BLaER1 treated with 17β-estradiol and CSF1 and Interleukin-3, amounts not matched to agents 10 nM and 100 nM (cell line): ENCODE data around the gene ZNF746.

Experiments
- H3K27ac ChIP-seq, 11 experiments: shearing (Covaris generic); formaldehyde crosslinking; 2 replicates each; pipeline ENCODE4 v1.8.1; 2022
- H3K27me3 ChIP-seq, 11 experiments: shearing (Covaris generic); formaldehyde crosslinking; 2 replicates each; pipeline ENCODE4 v1.8.1; 2022
- H3K36me3 ChIP-seq, 11 experiments: shearing (Covaris generic); formaldehyde crosslinking; 2 replicates each; pipeline ENCODE4 v1.8.1; 2022
- H3K4me1 ChIP-seq, 10 experiments: shearing (Covaris generic); formaldehyde crosslinking; 2 replicates each; pipeline ENCODE4 v1.8.1; 2022
- H3K4me2 ChIP-seq, 11 experiments: shearing (Covaris generic); formaldehyde crosslinking; 2 replicates each; pipeline ENCODE4 v1.8.1; 2022
- H3K4me3 ChIP-seq, 10 experiments: shearing (Covaris generic); formaldehyde crosslinking; 2 replicates each; pipeline ENCODE4 v1.8.1; 2022
- H3K9ac ChIP-seq, 11 experiments: shearing (Covaris generic); formaldehyde crosslinking; 2 replicates each; pipeline ENCODE4 v1.8.1; 2022
- H3K9me3 ChIP-seq, 11 experiments: shearing (Covaris generic); formaldehyde crosslinking; replicated peaks in 1 of 11; 2 replicates each; pipeline ENCODE4 v1.8.1; 2022
- H4K20me1 ChIP-seq, 11 experiments: shearing (Covaris generic); formaldehyde crosslinking; 2 replicates each; pipeline ENCODE4 v1.8.1; 2022
- Cebpa-rat ChIP-seq, 11 experiments: shearing (Covaris generic); IDR thresholded peaks; 2 replicates each; pipeline ENCODE4 v1.8.1; 2022

Gene ZNF746

DNA sequence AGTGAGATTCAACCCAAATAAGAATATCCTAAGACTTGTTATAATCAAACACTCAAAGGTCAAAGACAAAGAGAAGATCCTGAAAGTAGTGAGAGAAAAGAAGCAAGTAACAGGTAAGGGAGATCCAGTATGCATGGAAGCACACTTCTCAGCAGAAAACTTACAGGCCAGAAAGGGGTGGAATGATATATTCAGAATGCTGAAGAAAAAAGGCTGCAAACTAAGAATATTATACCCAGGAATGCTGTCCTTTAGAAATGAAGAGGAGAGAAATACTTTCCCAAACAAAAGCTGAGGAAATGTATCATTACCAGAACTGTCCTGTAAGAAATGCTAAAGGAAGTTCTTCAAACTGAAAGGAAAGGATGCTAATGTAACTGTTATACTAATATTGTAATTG, 12.6 kb upstream of the ZNF746 start:
- Histone ChIP-seq H3K36me3 (peaks cover 0 to 5% (median 0%) of the 10 kb centered on the region in 11 experiments; a peak in 3 of 22 replicates), H3K4me2 (no peak overlapping the region), H3K4me3 (no peak overlapping the region), H3K9me3 (peaks cover 52 to 86% (median 66%) of the 10 kb centered on the region in 11 experiments), H3K27ac (no peak overlapping the region), H3K9ac (no peak overlapping the region), H3K27me3 (no peaks in the 10 kb centered on the region), H3K4me1 (peaks cover 0 to 4% (median 0%) of the 10 kb centered on the region in 10 experiments; a peak in 1 of 20 replicates), H4K20me1 (no peaks in the 10 kb centered on the region)
- no peak for TF ChIP-seq Cebpa-rat (IDR thresholded peaks at IDR 0.05)

DNA sequence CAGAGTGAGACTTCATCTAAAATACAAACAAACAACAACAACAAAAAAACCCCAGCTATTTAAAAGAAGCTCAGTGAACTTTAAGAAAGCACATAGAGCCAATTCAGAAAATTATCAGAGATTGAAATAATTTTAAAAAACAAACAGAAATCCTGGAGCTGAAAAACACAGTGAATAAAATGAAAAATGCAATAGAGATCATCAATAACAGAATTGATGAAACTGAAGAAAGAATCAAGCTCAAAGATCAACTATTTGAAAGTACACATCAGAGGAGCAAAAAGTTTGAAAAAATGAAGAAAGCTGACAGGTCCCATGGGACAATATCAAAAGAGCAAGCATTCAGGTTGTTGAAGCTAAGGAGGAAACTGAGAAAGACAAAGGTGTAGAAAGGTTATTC, 12.2 kb upstream of the ZNF746 start:
- Histone ChIP-seq H3K9ac (no peak overlapping the region), H3K9me3 (peaks cover 56 to 91% (median 71%) of the 10 kb centered on the region in 11 experiments), H3K27me3 (no peaks in the 10 kb centered on the region), H3K4me1 (peaks cover 0 to 4% (median 0%) of the 10 kb centered on the region in 10 experiments; a peak in 1 of 20 replicates), H3K27ac (no peak overlapping the region), H3K36me3 (peaks cover 0 to 5% (median 0%) of the 10 kb centered on the region in 11 experiments; a peak in 3 of 22 replicates), H4K20me1 (no peaks in the 10 kb centered on the region), H3K4me2 (no peak overlapping the region), H3K4me3 (no peak overlapping the region)
- TF ChIP-seq Cebpa-rat (IDR thresholded peaks at IDR 0.05): no peak

DNA sequence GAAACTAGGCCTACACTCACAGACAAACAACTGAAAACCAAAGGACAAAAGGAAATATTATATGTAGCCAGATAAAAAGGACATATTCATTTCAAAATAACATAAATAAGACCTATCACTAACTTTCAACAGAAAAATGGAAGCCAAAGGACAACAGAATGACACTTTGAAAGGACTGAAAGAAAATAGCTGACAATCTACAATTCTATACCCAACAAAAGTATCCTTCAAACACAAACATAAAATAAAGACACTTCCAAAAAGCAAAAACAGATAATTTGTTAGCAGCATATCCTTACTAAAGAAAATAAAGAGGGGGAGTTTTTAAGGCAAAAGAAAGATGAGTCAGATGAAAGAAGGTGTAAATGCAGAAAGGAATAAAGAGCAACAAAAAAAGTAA, 7.9 kb upstream of the ZNF746 start:
- Histone ChIP-seq H3K4me1 (peaks cover 0 to 8% (median 0%) of the 10 kb centered on the region in 10 experiments; a peak in 5 of 20 replicates), H3K9me3 (peaks cover 48 to 64% (median 56%) of the 10 kb centered on the region in 11 experiments), H3K27me3 (no peaks in the 10 kb centered on the region), H3K36me3 (peaks cover 0 to 5% (median 0%) of the 10 kb centered on the region in 11 experiments; a peak in 3 of 22 replicates), H3K4me3 (no peak overlapping the region), H3K4me2 (no peak overlapping the region), H3K9ac (no peak overlapping the region), H3K27ac (no peak overlapping the region), H4K20me1 (no peaks in the 10 kb centered on the region)
- TF ChIP-seq Cebpa-rat (IDR thresholded peaks at IDR 0.05): no peak

DNA sequence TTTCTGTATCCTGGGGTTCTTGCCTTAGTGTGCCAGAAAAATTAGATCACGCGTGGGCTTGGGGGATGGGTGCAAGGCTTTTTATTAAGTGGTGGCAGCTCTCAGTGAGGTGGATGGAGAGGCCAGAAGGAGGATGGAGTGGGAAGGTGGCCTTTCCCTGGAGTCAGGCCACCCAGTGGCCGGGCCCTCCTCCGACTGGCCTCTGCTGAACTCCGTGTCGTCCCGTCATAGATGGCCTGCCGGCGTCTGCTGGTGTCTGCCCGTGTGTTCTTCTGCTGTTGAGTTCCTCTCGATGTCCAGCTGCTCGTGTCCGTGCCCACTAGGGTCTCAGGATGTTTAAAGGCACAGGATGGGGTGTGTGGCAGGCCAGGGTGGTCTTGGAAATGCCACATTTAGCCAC, 4.0 kb upstream of the ZNF746 start:
- no peak overlapping the region for H3K9ac ChIP-seq
- H3K4me1 ChIP-seq: peaks cover 0 to 14% (median 4%) of the 10 kb centered on the region in 10 experiments; a peak in 12 of 20 replicates
- H4K20me1 ChIP-seq: peaks cover 0 to 4% (median 0%) of the 10 kb centered on the region in 11 experiments; a peak in 4 of 22 replicates
- no peak overlapping the region for H3K4me3 ChIP-seq
- H3K4me2 ChIP-seq: no peak overlapping the region
- H3K9me3 ChIP-seq: peaks cover 17 to 29% (median 22%) of the 10 kb centered on the region in 11 experiments
- H3K27ac ChIP-seq: no peak overlapping the region
- H3K36me3 ChIP-seq: peaks cover 0 to 4% (median 0%) of the 10 kb centered on the region in 11 experiments; a peak in 2 of 22 replicates
- no peak for TF ChIP-seq Cebpa-rat (IDR thresholded peaks at IDR 0.05)
- no peaks in the 10 kb centered on the region for H3K27me3 ChIP-seq

DNA sequence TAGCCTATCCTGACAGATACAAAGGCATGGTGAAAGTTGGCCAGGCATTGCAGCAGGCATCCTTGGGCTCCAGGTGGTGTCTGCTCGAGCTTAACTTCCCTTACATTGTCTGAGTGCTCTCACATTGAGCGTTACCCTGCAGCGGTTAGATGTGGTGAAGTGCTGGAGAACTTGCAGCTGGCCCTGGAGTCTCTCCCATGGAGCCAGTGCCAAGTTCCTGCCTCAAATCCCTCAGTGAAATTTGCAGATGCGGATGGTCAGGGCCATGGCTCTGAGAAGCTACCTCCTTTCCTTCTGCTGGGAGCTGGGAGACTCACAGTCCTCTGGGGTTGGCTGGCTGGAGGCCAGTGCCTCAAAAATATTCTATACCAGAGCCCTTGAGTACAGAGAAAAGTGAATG, 3.3 kb upstream of the ZNF746 start:
- H4K20me1 ChIP-seq: peaks cover 0 to 11% (median 4%) of the 10 kb centered on the region in 11 experiments; a peak in 10 of 22 replicates
- H3K4me1 ChIP-seq: peaks cover 4 to 20% (median 9%) of the 10 kb centered on the region in 10 experiments; a peak in 19 of 20 replicates
- no peak overlapping the region for H3K27ac ChIP-seq
- H3K27me3 ChIP-seq: no peaks in the 10 kb centered on the region
- H3K9me3 ChIP-seq: peaks cover 9 to 22% (median 16%) of the 10 kb centered on the region in 11 experiments
- peak overlapping the region in 1 of 11 experiments; percentile 45; a peak in 1 of 22 replicates for H3K4me2 ChIP-seq
- no peak overlapping the region for H3K9ac ChIP-seq
- no peak overlapping the region for H3K4me3 ChIP-seq
- TF ChIP-seq Cebpa-rat (IDR thresholded peaks at IDR 0.05): no peak
- peaks cover 0 to 4% (median 0%) of the 10 kb centered on the region in 11 experiments; a peak in 4 of 22 replicates for H3K36me3 ChIP-seq

DNA sequence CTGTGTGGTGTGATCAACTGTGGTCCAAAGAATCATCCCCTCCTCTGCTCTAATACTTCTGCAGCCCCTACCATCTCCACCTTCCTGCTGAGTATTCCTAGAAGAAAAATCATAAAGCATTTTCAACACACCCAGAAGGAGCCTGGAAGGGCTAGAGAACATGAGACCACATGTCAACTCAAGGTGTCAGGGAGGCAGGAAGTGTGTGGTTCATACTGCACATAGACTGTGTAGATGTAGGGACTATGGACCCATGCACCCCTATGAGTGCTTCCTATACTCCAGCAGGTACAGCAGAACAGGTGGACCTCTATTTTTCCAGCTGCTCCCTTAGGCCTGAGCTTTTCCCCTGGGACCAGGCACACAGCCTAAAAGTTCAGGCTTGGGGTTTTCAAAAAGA, 2.6 kb upstream of the ZNF746 start:
- H3K9ac ChIP-seq: no peak overlapping the region
- H3K27me3 ChIP-seq: no peaks in the 10 kb centered on the region
- H3K4me2 ChIP-seq: peak overlapping the region in 2 of 11 experiments; percentile 1 to 45; a peak in 3 of 22 replicates
- H3K27ac ChIP-seq: no peak overlapping the region
- peaks cover 0 to 18% (median 7%) of the 10 kb centered on the region in 11 experiments; a peak in 10 of 22 replicates for H4K20me1 ChIP-seq
- TF ChIP-seq Cebpa-rat (IDR thresholded peaks at IDR 0.05): no peak
- H3K4me1 ChIP-seq: peaks cover 11 to 27% (median 16%) of the 10 kb centered on the region in 10 experiments; a peak in 19 of 20 replicates
- peaks cover 2 to 15% (median 9%) of the 10 kb centered on the region in 11 experiments; a peak in 21 of 22 replicates for H3K9me3 ChIP-seq
- peaks cover 0 to 10% (median 0%) of the 10 kb centered on the region in 11 experiments; a peak in 6 of 22 replicates for H3K36me3 ChIP-seq
- no peak overlapping the region for H3K4me3 ChIP-seq

DNA sequence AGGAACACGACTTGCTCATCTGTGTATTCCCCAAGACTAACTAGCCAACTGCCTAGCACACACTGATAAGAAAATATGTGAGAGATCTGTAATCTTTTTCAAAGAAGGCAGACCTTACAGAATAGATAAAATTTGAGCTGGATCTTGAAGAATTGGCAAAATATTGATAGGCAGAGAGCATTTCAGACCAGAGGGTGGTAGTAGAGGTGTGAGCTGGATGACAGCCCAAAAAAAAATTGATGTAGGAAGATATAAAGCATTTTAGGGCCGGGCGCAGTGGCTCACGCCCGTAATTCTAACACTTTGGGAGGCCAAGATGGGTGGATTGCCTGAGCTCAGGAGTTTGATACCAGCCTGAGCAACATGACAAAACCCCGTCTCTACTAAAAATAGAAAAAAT, 1.2 kb upstream of the ZNF746 start:
- peaks cover 0 to 1% (median 0%) of the 10 kb centered on the region in 11 experiments; a peak in 1 of 22 replicates for H3K9me3 ChIP-seq
- H3K4me2 ChIP-seq: peak overlapping the region in 1 of 11 experiments; percentile 87; a peak in 2 of 22 replicates
- peaks cover 3 to 22% (median 8%) of the 10 kb centered on the region in 11 experiments for H3K36me3 ChIP-seq
- H3K4me1 ChIP-seq: peaks cover 18 to 35% (median 30%) of the 10 kb centered on the region in 10 experiments; a peak in 19 of 20 replicates
- no peak overlapping the region for H3K9ac ChIP-seq
- H3K27ac ChIP-seq: no peak overlapping the region
- no peak for TF ChIP-seq Cebpa-rat (IDR thresholded peaks at IDR 0.05)
- H3K4me3 ChIP-seq: no peak overlapping the region
- no peaks in the 10 kb centered on the region for H3K27me3 ChIP-seq
- peaks cover 0 to 31% (median 14%) of the 10 kb centered on the region in 11 experiments; a peak in 15 of 22 replicates for H4K20me1 ChIP-seq

DNA sequence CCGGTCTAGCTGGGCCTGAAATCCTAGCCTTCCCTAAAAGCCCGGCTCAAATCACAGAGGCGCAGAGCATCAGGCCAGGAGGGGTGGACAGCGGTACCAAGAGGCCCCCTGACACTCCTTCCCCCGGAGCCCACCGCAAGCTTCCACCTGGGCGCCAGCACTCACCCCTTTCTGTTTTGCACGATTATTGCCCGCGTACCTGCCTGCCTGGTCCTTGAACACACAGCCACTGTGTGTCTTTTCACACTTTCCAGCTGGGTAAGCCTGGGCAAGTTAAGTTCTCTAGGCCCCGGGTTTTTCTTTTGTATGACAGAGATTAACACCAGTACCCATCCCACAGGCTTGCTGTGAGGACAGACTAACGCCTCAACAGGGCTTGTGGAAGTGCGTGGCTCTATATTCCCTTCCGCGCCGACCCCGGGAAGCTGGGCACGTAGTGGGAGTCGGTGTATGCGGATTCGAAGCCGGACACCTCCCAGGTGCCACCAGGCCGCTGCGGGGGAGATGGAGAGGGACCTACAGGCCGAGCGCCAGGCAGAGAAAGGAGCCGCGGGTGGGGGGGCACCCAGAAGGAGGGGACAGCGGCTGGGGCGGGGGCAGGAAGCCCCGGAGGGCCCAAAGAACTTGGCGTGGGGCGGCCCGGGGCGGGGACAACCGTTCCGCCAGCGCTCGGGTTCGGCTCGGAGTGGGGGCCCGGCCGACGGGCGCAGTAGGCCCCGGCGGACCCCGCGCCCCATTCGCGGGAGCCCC, 792 bp downstream of the ZNF746 start:
- H3K4me2 ChIP-seq: peak overlapping the region; percentile 83 to 99 (median 92)
- no peaks in the 10 kb centered on the region for H3K27me3 ChIP-seq
- H3K4me3 ChIP-seq: peak overlapping the region; percentile 88 to 99 (median 97)
- H3K4me1 ChIP-seq: peaks cover 18 to 38% (median 32%) of the 10 kb centered on the region in 10 experiments; a peak in 19 of 20 replicates
- H3K9ac ChIP-seq: peak overlapping the region; percentile 98 to 100 (median 100)
- no peak for TF ChIP-seq Cebpa-rat (IDR thresholded peaks at IDR 0.05)
- peaks cover 0 to 42% (median 20%) of the 10 kb centered on the region in 11 experiments; a peak in 15 of 22 replicates for H4K20me1 ChIP-seq
- no peaks in the 10 kb centered on the region for H3K9me3 ChIP-seq
- peaks cover 23 to 42% (median 28%) of the 10 kb centered on the region in 11 experiments for H3K36me3 ChIP-seq
- H3K27ac ChIP-seq: peak overlapping the region; percentile 96 to 100 (median 99)
